Lower leg skin (tissue), 3 donors: ENCODE results near the gene CNR1.

Experiments used
- CTCF ChIP-seq, 3 donors: fragments of 450-650 bp; IDR thresholded peaks; one replicate each; pipeline ENCODE4 v1.5.1; 2016; ENCODE audit warnings: antibody characterized with exemption in 3 of 3, mild to moderate bottlenecking in 3 of 3, moderate library complexity in 2 of 3
- POLR2A ChIP-seq, 2 donors: fragments of 450-650 bp; IDR thresholded peaks; one replicate each; pipeline ENCODE4 v1.6.1; 2016 to 2017; ENCODE audit warnings: antibody characterized with exemption in 2 of 2, mild to moderate bottlenecking in 1 of 2, moderate library complexity in 1 of 2

DNA sequence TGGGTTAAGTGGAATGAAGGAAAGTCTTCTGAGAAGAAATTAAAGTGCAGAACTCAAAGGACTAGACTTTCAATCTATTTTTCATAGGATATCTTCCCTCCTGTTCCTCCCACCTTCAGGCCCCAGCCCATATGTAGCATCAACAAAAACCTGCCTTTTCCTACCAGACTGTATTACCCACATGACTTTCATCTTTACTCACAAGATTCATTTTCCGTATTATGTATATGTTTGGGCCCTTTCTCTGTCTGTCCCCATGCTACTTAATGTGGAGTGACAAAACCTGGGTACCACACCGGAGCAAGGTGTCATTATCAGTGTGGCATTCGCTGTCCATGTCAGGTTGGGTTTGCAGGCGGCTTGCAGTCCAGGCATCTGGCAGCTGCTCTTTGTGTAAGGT lies 18.8 kb upstream of the CNR1 start:
- TF ChIP-seq CTCF (IDR thresholded peaks at IDR 0.05), result no peak
- TF ChIP-seq POLR2A (IDR thresholded peaks at IDR 0.05), result no peak
